IPS DF 19.7 (cell line): ENCODE data around the gene RNF13.
"Not testable (repeated sequence)": the region's sequence is repeated elsewhere in the genome, so short reads cannot be mapped to it uniquely, and the experiment has no call there.

ENCODE experiments used
- DNase-seq: peaks from one replicate; pipeline ENCODE4 v3.0.0-alpha.2; 2013; ENCODE audit warnings: low read depth, low spot score

RNF13 gene

GRCh38 chr3:149955449-149955848 lies 142.4 kb downstream of the RNF13 start:
- no peak for DNase-seq

DNA sequence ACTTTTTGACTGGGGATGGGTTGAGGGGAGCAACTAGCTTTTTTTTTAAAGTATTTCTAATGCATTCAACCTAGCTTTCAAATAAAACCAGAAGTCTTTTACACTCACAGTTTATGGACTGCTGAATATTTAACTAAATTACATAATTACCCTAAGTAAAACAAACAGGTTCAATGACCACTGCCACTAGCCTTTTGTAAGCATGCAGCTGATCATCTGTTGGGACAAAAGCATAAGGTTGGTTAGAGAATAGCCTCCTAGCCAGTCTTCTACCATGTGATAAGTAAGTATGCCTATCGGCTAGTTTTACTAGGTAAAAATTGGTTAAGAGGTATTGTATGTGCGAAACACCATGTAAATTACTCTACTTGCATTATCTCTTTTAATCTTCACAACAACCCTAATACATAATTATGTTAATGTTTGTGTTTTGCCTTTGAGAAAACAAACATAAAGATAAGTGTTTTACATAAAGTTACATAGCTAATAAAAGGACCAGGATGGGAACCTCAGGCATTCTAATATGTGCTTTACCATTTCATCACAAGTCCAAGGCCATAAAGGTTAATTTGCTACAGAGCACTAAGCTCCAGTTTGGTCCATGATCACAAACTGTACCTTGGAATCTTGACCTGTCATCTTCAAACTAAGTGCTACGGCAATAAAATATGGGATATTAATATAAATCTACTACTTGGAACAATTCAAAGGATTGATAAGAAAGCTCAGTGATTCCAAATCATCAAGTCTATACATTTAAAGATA lies 144.5 kb downstream of the RNF13 start:
- DNase-seq = no peak

DNA sequence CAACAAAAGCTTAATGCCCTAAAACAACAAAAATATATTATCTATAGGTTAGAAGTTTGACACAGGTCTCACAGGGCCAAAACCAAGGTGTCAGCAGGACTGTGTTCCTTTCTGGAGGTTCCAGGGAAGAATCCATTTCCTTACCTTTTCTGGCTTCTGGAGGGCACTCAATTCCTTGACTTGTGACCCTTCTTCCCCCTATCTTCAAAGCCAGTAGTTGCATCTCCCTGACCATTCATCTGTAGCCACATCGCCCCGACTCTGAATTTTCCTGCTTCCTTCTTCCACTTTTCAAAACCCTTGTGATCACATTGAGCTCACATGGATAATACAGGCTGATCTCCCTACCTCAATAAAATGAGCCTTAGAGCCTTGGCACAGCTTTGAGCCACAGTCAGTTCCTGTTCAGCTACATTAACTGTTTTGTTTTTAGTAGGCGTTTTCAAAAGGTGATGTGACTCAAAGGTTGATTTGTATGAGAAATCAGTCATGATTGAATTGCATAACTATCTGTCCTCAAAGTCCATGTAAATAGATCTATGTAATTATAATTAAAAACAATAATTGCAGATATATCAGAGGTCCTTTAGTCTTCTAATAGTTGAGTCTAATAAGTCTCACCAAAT lies 145.3 kb downstream of the RNF13 start:
- no peak for DNase-seq

DNA sequence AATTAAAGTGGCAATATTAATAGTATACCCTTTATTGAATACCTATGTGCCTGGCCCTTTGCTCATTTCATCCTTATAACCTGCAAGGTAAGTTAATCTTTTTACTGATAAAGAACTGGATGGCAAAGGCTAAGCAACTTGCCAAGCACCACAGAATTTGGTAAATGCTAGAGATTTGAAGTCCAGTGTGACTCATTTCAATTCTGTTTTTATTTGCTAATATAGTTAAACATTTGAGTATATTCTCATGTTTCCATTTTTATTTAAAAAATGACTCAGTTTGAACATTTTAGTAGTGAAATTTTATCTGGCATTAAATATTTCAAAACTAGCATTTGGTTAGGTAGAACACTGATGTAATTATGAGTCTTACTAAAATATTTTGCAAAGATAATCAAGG lies 146.4 kb downstream of the RNF13 start:
- DNase-seq = no peak

DNA sequence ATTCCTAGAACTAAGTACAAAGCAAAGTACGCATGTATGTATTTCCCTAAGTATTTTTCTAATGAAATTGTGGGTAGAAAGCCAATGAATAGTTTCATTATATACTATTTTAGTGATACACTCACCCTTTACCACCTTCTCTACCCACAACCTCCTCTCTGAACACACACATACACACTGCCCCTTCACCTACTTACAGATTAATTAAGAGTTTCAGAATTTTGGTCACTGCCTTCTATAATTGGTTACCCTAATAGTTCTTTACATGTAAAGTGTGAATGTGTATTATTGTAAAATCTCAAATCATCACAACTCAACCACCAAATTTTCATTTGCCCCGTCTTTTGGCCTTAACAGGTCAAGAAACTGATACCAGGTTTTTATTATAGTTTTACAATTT lies 150.5 kb downstream of the RNF13 start:
- no peak for DNase-seq

- DNase-seq = no peak
Observed at GRCh38 chr3:149964291-149964690, 151.3 kb downstream of the RNF13 start.

- no peak for DNase-seq
Observed at GRCh38 chr3:149965278-149965677, 152.3 kb downstream of the RNF13 start.

- DNase-seq = no peak
Observed at GRCh38 chr3:149967086-149967685, 154.2 kb downstream of the RNF13 start.

DNA sequence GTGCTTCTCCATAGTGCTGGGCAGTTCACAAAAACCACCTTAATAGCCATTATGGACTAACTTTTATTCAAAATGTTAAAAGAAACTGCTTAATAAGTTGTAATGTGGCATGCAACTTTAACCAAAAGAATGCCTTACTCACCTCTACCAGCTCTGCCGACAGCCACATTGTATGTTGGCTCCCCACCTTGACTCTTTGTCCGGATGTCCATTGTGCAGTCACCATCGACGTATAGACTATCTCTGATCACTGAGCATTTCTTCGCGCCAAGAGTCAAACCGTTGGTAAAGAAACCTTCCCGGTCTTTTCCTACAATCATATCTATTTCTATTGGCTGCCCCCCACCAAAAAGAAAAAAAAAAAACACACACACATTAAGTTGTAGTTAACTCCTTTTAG lies 155.2 kb downstream of the RNF13 start:
- DNase-seq = no peak

- DNase-seq = no peak
Observed at GRCh38 chr3:149969110-149969939, 156.3 kb downstream of the RNF13 start.

DNA sequence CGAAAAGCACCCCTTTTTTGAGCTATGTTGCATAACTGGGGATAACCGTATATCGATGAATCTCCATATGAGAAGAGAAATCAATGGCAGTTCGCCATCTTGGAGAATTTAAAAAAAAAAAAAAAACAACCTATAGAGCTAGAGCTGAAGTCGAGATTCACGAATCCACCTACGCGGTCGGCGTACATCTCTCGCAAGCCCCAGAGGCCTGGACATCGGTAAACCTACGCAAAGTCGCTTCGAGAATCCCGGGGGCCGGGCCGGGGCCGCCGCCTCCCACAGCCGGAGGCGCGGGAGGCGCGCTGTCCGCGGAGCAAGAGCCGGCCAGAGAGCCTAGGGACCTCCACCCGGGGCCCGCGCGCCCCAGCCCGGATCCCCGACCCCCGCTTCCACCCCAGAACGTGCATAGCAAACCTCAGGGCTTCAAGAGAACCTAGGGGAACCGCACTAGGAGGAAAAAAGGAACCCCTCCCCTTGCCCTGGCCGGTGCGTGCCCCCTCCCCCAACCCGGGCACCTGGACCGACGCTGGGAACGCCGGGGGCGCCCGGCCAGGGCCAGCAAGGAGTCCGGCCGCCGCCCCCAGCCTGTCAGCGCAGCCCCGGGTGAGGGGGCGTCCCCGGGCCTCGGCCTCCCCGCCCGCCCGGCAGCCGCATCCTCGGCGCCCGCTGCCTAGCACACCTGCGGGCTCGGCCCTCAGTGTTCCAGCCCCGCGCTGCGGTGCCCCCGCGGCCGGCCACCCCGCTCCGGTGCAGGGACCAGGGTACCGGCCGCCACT lies 157.1 kb downstream of the RNF13 start:
- no peak for DNase-seq

DNA sequence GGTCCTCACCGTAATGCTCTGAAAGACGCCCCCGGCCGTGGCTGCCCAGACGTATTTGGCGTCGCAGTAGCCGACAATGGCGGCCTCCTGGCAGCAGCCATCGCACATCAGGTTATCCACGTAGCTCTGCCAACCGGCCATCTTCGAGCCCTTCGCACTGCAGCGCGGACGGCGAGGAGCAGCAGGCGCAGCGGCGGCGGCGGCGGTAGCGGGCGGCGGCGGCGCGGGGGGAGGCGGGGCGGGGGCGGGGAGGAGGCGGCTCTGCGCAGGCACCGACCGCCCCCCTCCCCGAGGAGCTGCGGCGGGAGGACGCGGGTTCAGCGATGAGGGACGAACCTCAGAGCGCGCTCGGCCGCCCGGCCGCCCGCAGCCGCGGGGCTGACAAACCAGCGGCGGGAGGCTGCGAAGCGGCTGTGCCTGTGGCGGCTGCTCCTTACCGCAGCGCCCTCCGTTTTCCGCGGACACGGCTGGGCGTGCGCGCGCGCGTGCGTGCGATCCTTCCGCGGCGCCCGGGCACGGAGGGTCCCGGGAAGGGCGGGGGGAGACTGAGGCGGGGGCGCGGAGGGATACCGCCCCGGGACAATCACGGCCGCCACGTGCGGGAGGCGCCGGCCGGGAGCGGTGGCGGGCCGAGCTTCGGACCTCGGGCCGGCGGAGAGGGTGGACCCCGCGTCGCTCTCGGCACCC lies 157.8 kb downstream of the RNF13 start, which contains the start of gene PFN2:
Gene PFN2, minus strand, starts transcription at position 180 of the 687 bp plus-strand sequence. Its CDS starts 39 bp downstream, at position 141.
- DNase-seq = no peak

- DNase-seq = no peak
Observed at GRCh38 chr3:149971403-149972075, 158.5 kb downstream of the RNF13 start.

GRCh38 chr3:149975919-149976318 lies 162.9 kb downstream of the RNF13 start:
- DNase-seq = no peak

GRCh38 chr3:149977386-149977785 lies 164.4 kb downstream of the RNF13 start:
- no peak for DNase-seq

- not testable (repeated sequence) for DNase-seq
Observed at GRCh38 chr3:149981979-149982378, 169.0 kb downstream of the RNF13 start.

DNA sequence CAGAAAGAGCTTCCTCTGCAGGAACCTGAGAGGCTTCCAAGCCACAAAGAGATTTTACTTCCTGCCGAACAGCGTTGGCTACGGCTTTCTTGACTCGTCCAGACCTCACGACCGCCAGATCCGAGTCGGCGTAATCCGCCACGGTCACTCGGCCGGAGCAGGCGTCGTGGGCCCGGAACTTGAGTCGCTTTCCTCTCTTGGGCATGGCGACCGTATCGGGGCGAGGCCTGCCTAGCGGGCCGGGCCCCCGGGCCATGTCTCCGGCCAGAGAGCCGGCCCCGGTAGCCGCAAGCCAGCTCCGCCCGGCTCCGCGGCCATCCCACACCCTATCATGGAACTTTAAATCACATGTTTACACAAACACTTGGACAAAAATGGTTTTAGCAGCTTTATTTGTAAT lies 170.0 kb downstream of the RNF13 start:
- DNase-seq = not testable (repeated sequence)

DNA sequence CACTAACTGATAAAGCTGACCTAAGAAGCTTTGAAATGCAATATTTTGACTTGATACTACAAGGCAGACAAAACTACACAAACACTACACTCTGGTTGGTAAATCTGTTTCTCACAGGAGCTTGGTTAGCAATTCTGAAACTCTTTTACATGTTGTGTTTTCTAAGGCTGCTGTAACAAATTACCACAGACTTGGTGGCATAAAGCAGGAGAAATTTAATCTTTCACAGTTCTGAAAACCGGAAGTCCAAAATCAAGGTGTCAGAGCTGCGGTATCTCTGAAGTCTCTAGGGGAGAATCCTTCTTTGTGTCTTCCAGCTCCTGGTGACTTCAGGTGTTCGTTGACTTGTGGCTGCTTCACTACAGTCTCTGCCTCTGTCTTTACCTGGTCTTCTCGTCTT lies 170.6 kb downstream of the RNF13 start:
- no peak for DNase-seq

- no peak for DNase-seq
Observed at GRCh38 chr3:149989307-149989706, 176.3 kb downstream of the RNF13 start.

DNA sequence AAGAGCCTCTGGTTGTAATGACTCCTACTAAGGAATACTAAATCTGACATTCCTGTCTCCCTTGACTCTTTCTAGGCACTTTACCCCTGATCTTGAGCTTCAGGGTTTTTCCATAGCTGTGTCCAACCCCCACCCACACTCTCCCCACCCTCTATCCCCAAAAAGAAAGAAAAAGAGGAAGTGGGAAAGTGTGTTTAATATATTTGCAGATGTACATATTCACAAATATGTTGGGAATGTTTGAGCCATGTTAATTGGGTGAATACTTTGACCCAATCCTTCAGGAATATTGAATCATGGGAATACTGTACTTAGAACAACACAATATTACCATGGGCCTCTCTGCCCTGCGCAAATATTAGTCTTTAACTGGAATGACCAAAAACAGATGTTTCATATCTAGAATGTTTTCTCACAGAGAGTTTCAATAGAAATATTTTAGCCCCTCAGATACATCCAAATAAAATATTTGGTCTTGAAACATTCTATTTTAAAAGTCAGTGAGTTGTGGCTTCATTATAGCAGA lies 177.5 kb downstream of the RNF13 start:
- DNase-seq = no peak
